Measurements from ENCODE around the gene CHD5. TPM values are rescaled to one million over a fixed set of nuclear protein-coding genes. Genes with fewer than 3 reads are reported as not detected.

CHD5 gene
- total RNA-seq, 1 experiment from 2014 or later: 6.1 TPM

DNA sequence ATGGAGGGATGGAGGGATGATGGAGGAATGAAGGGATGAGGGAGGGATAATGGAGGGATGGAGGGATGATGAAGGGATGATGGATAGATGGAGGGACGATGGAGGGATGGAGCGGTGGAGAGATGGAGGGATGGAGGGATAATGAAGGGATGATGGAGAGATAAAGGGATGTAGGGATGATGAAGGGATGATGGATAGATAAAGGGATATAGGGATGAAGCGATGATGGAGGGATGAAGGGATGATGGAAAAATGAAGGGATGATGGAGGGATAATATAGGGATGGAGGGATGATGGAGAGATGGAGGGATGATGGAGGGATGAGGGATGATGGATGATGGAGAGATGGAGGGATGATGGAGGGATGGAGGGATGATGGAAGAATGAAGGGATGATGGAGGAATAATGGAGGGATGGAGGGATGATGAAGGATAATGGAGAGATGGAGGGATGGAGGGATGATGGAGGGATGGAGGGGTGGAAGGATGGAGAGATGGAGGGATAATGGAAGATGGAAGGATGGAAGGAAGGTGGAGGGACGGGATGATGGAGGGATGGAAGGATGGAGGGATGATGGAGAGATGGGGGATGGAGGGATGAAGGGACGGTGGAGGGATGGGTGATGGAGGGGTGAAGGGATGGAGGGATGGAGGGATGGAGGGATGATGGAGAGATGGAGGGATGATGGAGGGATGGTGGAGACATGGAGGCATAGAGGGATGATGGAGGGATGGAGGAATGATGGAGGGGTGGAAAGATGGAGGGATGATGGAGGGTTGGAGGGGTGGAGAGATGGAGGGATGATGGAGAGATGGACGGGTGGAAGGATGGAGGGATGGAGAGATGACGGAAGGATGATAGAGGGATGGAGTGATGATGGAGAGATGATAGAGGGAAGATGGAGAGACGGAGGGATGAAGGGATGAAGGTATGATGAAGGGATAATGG lies 72.4 kb downstream of the CHD5 start:
- H2AFZ ChIP-seq (ENCODE audit: low read depth, low read length, poor library complexity, severe bottlenecking): no peak overlapping the region
- peaks cover 0 to 4% of the 10 kb centered on the region in 2 experiments; a peak in 1 of 4 replicates for H3K4me1 ChIP-seq (ENCODE audit: control insufficient read depth in 1 of 2, insufficient read depth in 2 of 2, low read length in 2 of 2)
- TF ChIP-seq EGR1 (IDR thresholded peaks at IDR 0.05; ENCODE audit: low read depth): no peak
- TF ChIP-seq SRF (IDR thresholded peaks at IDR 0.05; ENCODE audit: low read depth): no peak
- TF ChIP-seq EZH2 (IDR thresholded peaks at IDR 0.05): no peak
- TF ChIP-seq RAD21 (IDR thresholded peaks at IDR 0.05; ENCODE audit: low read depth): no peak
- no peaks in the 10 kb centered on the region for H4K20me1 ChIP-seq (ENCODE audit: insufficient read depth)
- no TSS peak for BruUV-seq (replicated peaks)
- no peak overlapping the region for H3K9ac ChIP-seq (ENCODE audit: low read length)
- H3K36me3 ChIP-seq (ENCODE audit: control insufficient read depth in 1 of 2, insufficient read depth in 2 of 2, low read length in 2 of 2): no peaks in the 10 kb centered on the region
- no peaks in the 10 kb centered on the region for H3K27me3 ChIP-seq (ENCODE audit: insufficient read depth, low read length)
- no peak for DNase-seq (ENCODE audit: low read depth, low spot score)
- H3K9me3 ChIP-seq (ENCODE audit: control insufficient read depth in 1 of 2, insufficient read depth in 1 of 2, low read depth in 1 of 2, low read length in 2 of 2): no peaks in the 10 kb centered on the region
- RAD21 ChIA-PET (ENCODE audit: low non-redundant PET in 1 of 2, low total read pairs in 2 of 2, uncharacterized antibody in 2 of 2, unreplicated experiment in 2 of 2): no interaction called here
- CTCF ChIA-PET: no interaction called here
- no peak for ATAC-seq
- no peaks in the 10 kb centered on the region for H3K79me2 ChIP-seq (ENCODE audit: insufficient read depth, low read length)
- H3K4me3 ChIP-seq (replicated peaks in 1 of 2; ENCODE audit: low read depth in 1 of 2, low read length in 2 of 2): no peak overlapping the region
- H3K9me2 ChIP-seq (ENCODE audit: insufficient read depth): no peaks in the 10 kb centered on the region
- no peak overlapping the region for H3K4me2 ChIP-seq (ENCODE audit: low read length)
- intact Hi-C loops (cut with micrococcal nuclease): loop anchor here (1.0 to 2.0 kb wide), 5 partner anchors 19 to 235 kb away; partner anchors contain the start of gene HES3
- no peak overlapping the region for H3K27ac ChIP-seq (ENCODE audit: low read depth, low read length)
- POLR2A ChIA-PET: no interaction called here

DNA sequence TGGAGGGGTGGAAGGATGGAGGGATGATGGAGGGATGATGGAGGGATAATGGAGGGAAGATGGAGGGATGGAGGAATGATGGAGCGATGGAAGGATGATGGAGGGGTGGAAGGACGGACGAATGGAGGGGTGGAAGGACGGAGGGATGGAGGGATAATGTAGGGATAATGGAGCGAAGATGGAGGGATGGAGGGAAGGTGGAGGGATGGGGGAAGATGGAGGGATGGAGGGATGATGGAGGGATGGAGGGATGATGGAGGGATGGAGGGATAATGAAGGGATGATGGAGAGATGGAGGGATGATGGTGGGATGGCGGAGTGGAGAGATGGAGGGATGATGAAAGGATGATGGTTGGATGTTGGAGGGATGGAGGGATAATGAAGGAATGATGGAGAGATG lies 73.1 kb downstream of the CHD5 start:
- no peaks in the 10 kb centered on the region for H3K79me2 ChIP-seq (ENCODE audit: insufficient read depth, low read length)
- no peaks in the 10 kb centered on the region for H3K9me2 ChIP-seq (ENCODE audit: insufficient read depth)
- CTCF ChIA-PET: no interaction called here
- DNase-seq (ENCODE audit: low read depth, low spot score): no peak
- POLR2A ChIA-PET: no interaction called here
- no peak for ATAC-seq
- TF ChIP-seq EGR1 (IDR thresholded peaks at IDR 0.05; ENCODE audit: low read depth): no peak
- TF ChIP-seq SRF (IDR thresholded peaks at IDR 0.05; ENCODE audit: low read depth): no peak
- TF ChIP-seq POLR2A (IDR thresholded peaks at IDR 0.05; ENCODE audit: borderline replicate concordance, extremely low read depth, insufficient read depth, insufficient read length): no peak
- no peak for TF ChIP-seq SP1 (IDR thresholded peaks at IDR 0.05; ENCODE audit: low read depth)
- TF ChIP-seq ELF1 (IDR thresholded peaks at IDR 0.05; ENCODE audit: borderline replicate concordance, low read depth): no peak
- no peak for TF ChIP-seq ZFX (IDR thresholded peaks at IDR 0.05)
- TF ChIP-seq ZNF274 (IDR thresholded peaks at IDR 0.05; ENCODE audit: low read depth, low read length): no peak
- no peak for TF ChIP-seq CBX3 (IDR thresholded peaks at IDR 0.05; ENCODE audit: low read depth)
- no peak for TF ChIP-seq POLR2AphosphoS5 (IDR thresholded peaks at IDR 0.05; ENCODE audit: low read depth, low read length)
- TF ChIP-seq, protein P1, sequence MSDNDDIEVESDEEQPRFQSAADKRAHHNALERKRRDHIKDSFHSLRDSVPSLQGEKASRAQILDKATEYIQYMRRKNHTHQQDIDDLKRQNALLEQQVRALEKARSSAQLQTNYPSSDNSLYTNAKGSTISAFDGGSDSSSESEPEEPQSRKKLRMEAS (IDR thresholded peaks at IDR 0.05): no peak
- TF ChIP-seq CEBPB (IDR thresholded peaks at IDR 0.05; ENCODE audit: low read depth): no peak
- RAD21 ChIA-PET (ENCODE audit: low non-redundant PET in 1 of 2, low total read pairs in 2 of 2, uncharacterized antibody in 2 of 2, unreplicated experiment in 2 of 2): no interaction called here
- no peak overlapping the region for H3K4me3 ChIP-seq (replicated peaks in 1 of 2; ENCODE audit: low read depth in 1 of 2, low read length in 2 of 2)
- H3K4me2 ChIP-seq (ENCODE audit: low read length): no peak overlapping the region
- no peaks in the 10 kb centered on the region for H4K20me1 ChIP-seq (ENCODE audit: insufficient read depth)
- no peaks in the 10 kb centered on the region for H3K9me3 ChIP-seq (ENCODE audit: control insufficient read depth in 1 of 2, insufficient read depth in 1 of 2, low read depth in 1 of 2, low read length in 2 of 2)
- intact Hi-C loops (cut with micrococcal nuclease): no loop called here
- H3K9ac ChIP-seq (ENCODE audit: low read length): no peak overlapping the region
- H3K27me3 ChIP-seq (ENCODE audit: insufficient read depth, low read length): no peaks in the 10 kb centered on the region
- H3K36me3 ChIP-seq (ENCODE audit: control insufficient read depth in 1 of 2, insufficient read depth in 2 of 2, low read length in 2 of 2): no peaks in the 10 kb centered on the region
- peaks cover 0 to 4% of the 10 kb centered on the region in 2 experiments; a peak in 2 of 4 replicates for H3K4me1 ChIP-seq (ENCODE audit: control insufficient read depth in 1 of 2, insufficient read depth in 2 of 2, low read length in 2 of 2)
- H3K27ac ChIP-seq (ENCODE audit: low read depth, low read length): no peak overlapping the region
- no TSS peak for BruUV-seq (replicated peaks)
- no peak overlapping the region for H2AFZ ChIP-seq (ENCODE audit: low read depth, low read length, poor library complexity, severe bottlenecking)
